Activated CD4-positive, alpha-beta memory T cell treated with anti-CD3 and anti-CD28 coated beads, Interleukin-2, amount 10 ng/mL, durations not matched to agents 7 days and 5 days (primary cell): ENCODE data around the gene SEBOX. TPM values are rescaled to one million over a fixed set of nuclear protein-coding genes. Genes with fewer than 3 reads are reported as not detected.

Experiments used
- CTCF ChIA-PET: fragments of 350-600 bp; sonication (Branson Sonifier 250); formaldehyde crosslinking; loops from one replicate; lab custom pipeline; 2021; ENCODE audit warnings: antibody characterized with exemption, inconsistent platforms; lab: Charles Lee
- POLR2A ChIA-PET: fragments of 350-600 bp; sonication (Branson Sonifier 250); formaldehyde crosslinking; loops from one replicate; lab custom pipeline; 2021; ENCODE audit warnings: antibody characterized with exemption; lab: Charles Lee
- DNase-seq: peaks from one replicate; pipeline ENCODE4 v3.0.0-alpha.2; 2020
- H3K27ac Mint-ChIP-seq: one replicate; pipeline ENCODE4 v1.8.0; 2021; ENCODE audit warnings: mild to moderate bottlenecking, mixed read lengths
- H3K27me3 Mint-ChIP-seq: one replicate; pipeline ENCODE4 v1.8.0; 2021; ENCODE audit warnings: mixed read lengths
- H3K36me3 Mint-ChIP-seq: one replicate; pipeline ENCODE4 v1.8.0; 2021; ENCODE audit warnings: low read depth, mixed read lengths
- H3K4me1 Mint-ChIP-seq: one replicate; pipeline ENCODE4 v1.8.0; 2021; ENCODE audit warnings: mixed read lengths
- H3K4me3 Mint-ChIP-seq: one replicate; pipeline ENCODE4 v1.8.0; 2021; ENCODE audit warnings: mild to moderate bottlenecking, mixed read lengths
- H3K9me3 Mint-ChIP-seq: one replicate; pipeline ENCODE4 v1.8.0; 2021; ENCODE audit warnings: mixed read lengths
- total RNA-seq, 2 experiments: library from RNA; stranded (reverse); gene quantifications; one replicate each; pipeline ENCODE4 v1.2.3, GENCODE V29; 2021

SEBOX gene
- total RNA-seq, 2 experiments from 2014 or later: not detected

DNA sequence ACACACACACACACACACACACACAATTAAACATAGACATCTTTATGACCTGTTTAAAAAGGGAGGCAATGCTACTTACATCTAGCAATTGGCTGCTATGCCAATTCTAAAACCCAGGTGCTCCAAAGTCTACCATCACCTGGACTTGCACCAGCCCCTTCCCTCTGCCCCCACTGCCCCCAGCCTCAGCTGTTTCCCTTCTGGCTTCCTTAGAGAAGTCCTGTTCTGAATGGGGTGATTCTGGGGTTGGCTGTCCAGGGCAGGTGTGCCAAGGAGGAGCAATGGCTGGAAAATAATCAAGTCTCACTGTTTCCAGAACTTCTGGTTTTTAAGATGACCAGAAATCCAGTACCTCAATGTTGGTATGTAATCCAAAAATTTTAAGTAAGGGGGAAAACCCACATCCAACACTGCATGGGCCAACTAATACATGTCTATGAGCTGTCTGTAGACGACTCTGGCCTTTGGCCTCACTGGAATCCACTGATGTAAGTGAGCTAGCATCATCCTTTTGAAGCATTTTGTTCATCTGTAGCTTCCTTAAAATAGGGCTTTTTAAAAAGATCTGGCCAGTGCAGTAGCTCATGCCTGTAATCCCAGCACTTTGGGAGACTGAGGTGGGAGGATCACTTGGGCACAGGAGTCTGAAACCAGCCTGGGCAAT, 31.8 kb downstream of the SEBOX start:
- Mint-ChIP-seq H3K27ac (no peak overlapping the region), H3K36me3 (peaks cover 17% of the 10 kb centered on the region), H3K4me1 (peaks cover 47% of the 10 kb centered on the region), H3K27me3 (no peaks in the 10 kb centered on the region), H3K9me3 (no peaks in the 10 kb centered on the region), H3K4me3 (peak overlapping the region; percentile 98)
- ChIA-PET CTCF (interaction anchor here (1.2 to 3.9 kb wide), 2 partner anchors 15 to 25 kb away, joined by 5 to 36 read pairs; partner anchors contain the start of gene POLDIP2), POLR2A (interaction anchor here (3.3 to 3.8 kb wide), 2 partner anchors 14 to 23 kb away, joined by 29 to 91 read pairs; partner anchors contain the start of genes POLDIP2 and TMEM97)
- no peak for DNase-seq

DNA sequence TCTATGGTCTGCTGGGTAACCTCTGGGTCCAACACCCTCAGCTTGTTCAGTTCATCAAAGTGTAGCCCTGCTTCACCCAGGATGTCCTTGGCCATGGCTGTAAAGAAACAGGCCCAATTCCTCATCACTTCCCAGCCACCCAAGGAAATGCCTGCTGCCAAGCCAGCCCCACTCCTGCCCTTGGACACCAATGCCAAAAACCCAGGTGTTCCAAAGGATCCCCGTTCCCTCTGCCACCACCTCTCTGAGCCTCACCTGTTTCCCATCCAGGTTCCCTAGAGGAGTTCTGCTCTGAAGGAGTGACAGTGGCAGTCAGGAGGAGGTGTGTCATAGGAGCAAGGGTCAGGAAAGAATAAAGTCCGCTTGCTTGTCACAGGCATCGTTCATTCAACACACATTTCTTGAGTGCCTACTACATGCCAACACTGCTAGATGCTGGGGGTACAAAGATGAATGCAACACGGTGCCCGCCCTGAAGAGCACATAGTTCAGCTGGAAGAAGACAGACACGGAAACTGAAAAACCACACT, 33.0 kb downstream of the SEBOX start:
- no peaks in the 10 kb centered on the region for H3K27me3 Mint-ChIP-seq
- ChIA-PET POLR2A (interaction anchor here (1.6 kb wide), 1 partner anchor 12 kb away, joined by 5 read pairs; no protein-coding TSS in a partner anchor), CTCF (no interaction called here)
- H3K36me3 Mint-ChIP-seq: peaks cover 26% of the 10 kb centered on the region
- no peak overlapping the region for H3K27ac Mint-ChIP-seq
- H3K9me3 Mint-ChIP-seq: no peaks in the 10 kb centered on the region
- H3K4me3 Mint-ChIP-seq: no peak overlapping the region
- peaks cover 48% of the 10 kb centered on the region for H3K4me1 Mint-ChIP-seq
- no peak for DNase-seq

DNA sequence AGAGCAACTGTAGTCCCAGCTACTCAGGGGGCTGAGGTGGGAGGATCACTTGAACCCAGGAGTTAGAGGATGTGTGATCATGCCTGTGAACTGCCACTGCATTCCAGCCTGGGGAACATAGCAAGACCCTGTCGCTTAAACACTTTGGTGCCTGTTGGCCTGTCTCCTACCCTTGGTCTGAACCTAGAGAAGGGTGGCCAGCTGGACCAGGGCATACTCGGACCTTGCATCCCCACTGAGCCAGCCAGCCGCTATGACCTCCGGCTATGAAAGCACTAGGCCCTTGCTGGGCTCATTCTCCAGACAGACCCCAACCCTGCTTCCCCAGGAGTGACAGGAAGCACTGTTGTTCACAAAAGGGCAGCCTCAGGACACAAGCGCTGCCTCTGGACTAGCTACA, 34.3 kb downstream of the SEBOX start:
- H3K36me3 Mint-ChIP-seq: peaks cover 38% of the 10 kb centered on the region
- no peaks in the 10 kb centered on the region for H3K27me3 Mint-ChIP-seq
- no peak for DNase-seq
- POLR2A ChIA-PET: interaction anchor here (1.4 kb wide), 1 partner anchor 12 kb away, joined by 4 read pairs; the partner anchor contains the start of gene TMEM97
- CTCF ChIA-PET: no interaction called here
- H3K9me3 Mint-ChIP-seq: no peaks in the 10 kb centered on the region
- H3K27ac Mint-ChIP-seq: no peak overlapping the region
- H3K4me3 Mint-ChIP-seq: no peak overlapping the region
- H3K4me1 Mint-ChIP-seq: peaks cover 48% of the 10 kb centered on the region

DNA sequence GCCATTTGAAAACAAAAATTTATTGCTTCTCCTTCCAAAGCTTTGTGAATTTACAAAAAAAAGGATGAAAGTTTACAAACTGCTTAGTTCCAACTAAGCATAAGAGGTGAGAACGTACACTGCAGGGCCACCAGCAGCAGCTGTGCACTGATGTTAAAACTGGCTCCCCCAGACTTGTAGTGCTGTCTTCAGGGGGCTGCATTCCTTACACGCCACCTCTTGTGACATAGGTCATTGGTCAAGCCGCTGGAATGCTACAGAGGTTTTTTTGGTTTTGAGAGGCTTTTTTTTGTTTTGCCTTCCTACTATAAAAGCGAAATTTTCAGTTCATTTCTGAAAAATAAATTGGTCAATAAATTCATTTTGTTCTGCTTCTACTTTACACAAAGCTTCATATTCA, 36.7 kb downstream of the SEBOX start:
- ChIA-PET POLR2A (interaction anchor here (1.3 to 1.5 kb wide), 2 partner anchors 10 to 1034 kb away, joined by 3 to 4 read pairs; partner anchors contain the start of genes TMEM97 and WSB1), CTCF (no interaction called here)
- Mint-ChIP-seq H3K4me1 (peaks cover 33% of the 10 kb centered on the region), H3K4me3 (no peak overlapping the region), H3K27me3 (no peaks in the 10 kb centered on the region), H3K36me3 (peaks cover 41% of the 10 kb centered on the region), H3K27ac (no peak overlapping the region), H3K9me3 (no peaks in the 10 kb centered on the region)
- no peak for DNase-seq

DNA sequence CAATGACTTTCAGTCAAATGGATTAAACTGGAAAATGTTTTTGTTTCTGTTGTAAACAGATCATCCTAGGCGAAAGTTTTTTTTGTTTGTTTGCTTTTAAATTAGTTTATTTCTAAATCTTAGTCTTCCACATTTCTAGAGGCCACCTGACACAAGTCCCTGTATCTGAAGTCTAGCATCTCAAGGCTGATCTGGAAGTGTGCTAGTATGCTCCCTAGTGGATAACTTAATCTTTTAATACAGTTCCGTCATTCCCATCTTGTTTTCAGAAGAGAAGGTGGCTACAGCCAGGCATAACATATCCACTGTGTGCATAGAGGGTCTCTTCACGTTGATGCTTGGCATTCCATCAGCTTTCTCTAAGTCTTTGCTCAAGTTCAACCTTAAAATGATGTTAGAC, 37.3 kb downstream of the SEBOX start:
- Mint-ChIP-seq H3K9me3 (no peaks in the 10 kb centered on the region), H3K27ac (no peak overlapping the region), H3K36me3 (peaks cover 41% of the 10 kb centered on the region), H3K27me3 (no peaks in the 10 kb centered on the region), H3K4me3 (no peak overlapping the region), H3K4me1 (peaks cover 34% of the 10 kb centered on the region)
- no peak for DNase-seq
- ChIA-PET POLR2A (no interaction called here), CTCF (no interaction called here)

DNA sequence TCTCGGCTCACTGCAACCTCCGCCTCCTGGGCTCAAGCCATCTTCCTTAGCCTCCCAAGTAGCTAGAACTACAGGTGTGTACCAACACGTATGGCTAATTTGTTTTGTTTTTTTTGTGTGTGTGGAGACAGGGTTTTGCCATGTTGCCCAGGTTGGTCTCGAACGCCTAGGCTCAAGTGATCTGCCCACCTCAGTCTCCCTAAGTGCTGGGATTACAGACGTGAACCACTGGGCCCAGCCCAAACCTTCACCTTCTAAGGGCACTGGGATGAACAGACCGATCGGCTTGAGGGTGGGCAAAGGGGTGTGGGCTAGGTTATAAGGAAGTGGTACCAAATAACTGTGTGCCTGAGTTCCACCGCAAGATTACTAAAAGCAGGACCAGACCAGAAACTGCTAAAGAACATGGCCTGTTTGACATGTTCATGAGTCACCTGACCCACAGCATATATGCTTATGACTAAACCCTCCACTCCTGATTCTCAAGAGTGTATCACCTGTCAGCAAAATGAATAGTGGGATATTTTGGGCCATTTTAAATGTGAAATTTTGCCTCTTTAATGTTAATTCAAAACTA, 37.9 kb downstream of the SEBOX start:
- H3K9me3 Mint-ChIP-seq: no peaks in the 10 kb centered on the region
- H3K27ac Mint-ChIP-seq: no peak overlapping the region
- no peaks in the 10 kb centered on the region for H3K27me3 Mint-ChIP-seq
- H3K4me1 Mint-ChIP-seq: peaks cover 35% of the 10 kb centered on the region
- no peak overlapping the region for H3K4me3 Mint-ChIP-seq
- ChIA-PET POLR2A (no interaction called here), CTCF (no interaction called here)
- no peak for DNase-seq
- H3K36me3 Mint-ChIP-seq: peaks cover 41% of the 10 kb centered on the region

DNA sequence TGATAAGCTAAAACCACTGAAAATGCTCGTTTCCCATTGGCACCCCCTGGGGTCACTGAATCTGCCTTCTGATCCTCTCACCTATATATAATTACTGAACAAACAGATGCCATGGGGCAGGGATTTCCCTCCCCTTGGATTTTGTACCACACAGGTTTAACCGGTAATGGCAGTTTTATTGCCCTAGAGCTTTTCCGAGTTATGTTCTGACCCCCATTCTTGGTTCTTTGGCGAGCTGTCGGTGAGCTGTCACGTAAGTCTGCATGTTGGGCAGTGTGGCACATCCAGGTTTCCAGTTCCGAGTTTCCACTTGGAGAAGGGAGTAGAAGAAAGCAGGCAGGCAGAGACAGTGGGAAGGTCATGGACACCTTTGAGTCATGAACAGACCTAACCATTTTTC, 38.9 kb downstream of the SEBOX start:
- Mint-ChIP-seq H3K9me3 (no peaks in the 10 kb centered on the region), H3K4me3 (no peak overlapping the region), H3K36me3 (peaks cover 38% of the 10 kb centered on the region), H3K27me3 (no peaks in the 10 kb centered on the region), H3K27ac (no peak overlapping the region), H3K4me1 (peaks cover 43% of the 10 kb centered on the region)
- CTCF ChIA-PET: interaction anchor here (1.0 to 1.2 kb wide), 2 partner anchors 9 to 74 kb away, joined by 3 to 4 read pairs; partner anchors contain the start of genes IFT20 and TNFAIP1
- POLR2A ChIA-PET: interaction anchor here (1.0 kb wide), 1 partner anchor 9 kb away, joined by 8 read pairs; the partner anchor contains the start of genes IFT20 and TNFAIP1
- DNase-seq: no peak

DNA sequence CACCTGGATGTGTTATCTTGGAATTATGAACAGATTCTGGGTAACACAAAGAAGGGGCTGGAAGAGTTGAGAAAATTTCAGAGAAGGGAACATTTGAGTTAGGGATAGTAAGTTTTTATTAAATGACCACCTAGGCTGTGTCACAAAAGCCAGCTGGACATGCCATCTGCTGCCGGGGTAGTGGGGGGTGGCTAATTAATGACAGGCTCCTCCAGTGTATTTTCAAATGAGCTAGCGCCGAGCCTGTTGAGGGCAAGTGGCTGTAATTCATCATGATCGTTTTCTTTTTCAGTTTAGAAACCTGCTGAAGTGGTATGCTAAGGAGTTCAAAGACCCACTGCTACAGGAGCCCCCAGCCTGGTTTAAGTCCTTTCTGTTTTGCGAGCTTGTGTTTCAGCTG, 39.8 kb downstream of the SEBOX start:
- CTCF ChIA-PET: interaction anchor here (1.2 kb wide), 1 partner anchor 10 kb away, joined by 3 read pairs; the partner anchor contains the start of genes IFT20 and TNFAIP1
- Mint-ChIP-seq H3K4me3 (no peak overlapping the region), H3K27ac (no peak overlapping the region), H3K27me3 (no peaks in the 10 kb centered on the region), H3K4me1 (peaks cover 51% of the 10 kb centered on the region), H3K36me3 (peaks cover 36% of the 10 kb centered on the region), H3K9me3 (no peaks in the 10 kb centered on the region)
- POLR2A ChIA-PET: no interaction called here
- DNase-seq: no peak

GRCh38 chr17:28324781-28325180, 40.2 kb downstream of the SEBOX start:
- no peak overlapping the region for H3K4me3 Mint-ChIP-seq
- H3K27ac Mint-ChIP-seq: no peak overlapping the region
- no peak for DNase-seq
- H3K9me3 Mint-ChIP-seq: no peaks in the 10 kb centered on the region
- POLR2A ChIA-PET: no interaction called here
- CTCF ChIA-PET: no interaction called here
- peaks cover 55% of the 10 kb centered on the region for H3K4me1 Mint-ChIP-seq
- H3K36me3 Mint-ChIP-seq: peaks cover 36% of the 10 kb centered on the region
- no peaks in the 10 kb centered on the region for H3K27me3 Mint-ChIP-seq

GRCh38 chr17:28324267-28324745, 40.7 kb downstream of the SEBOX start:
- peaks cover 59% of the 10 kb centered on the region for H3K4me1 Mint-ChIP-seq

GRCh38 chr17:28320215-28321061, 44.6 kb downstream of the SEBOX start:
- Mint-ChIP-seq H3K4me3 (peak overlapping the region; percentile 89), H3K27me3 (no peaks in the 10 kb centered on the region), H3K27ac (peak overlapping the region; percentile 55), H3K4me1 (peaks cover 43% of the 10 kb centered on the region), H3K9me3 (no peaks in the 10 kb centered on the region), H3K36me3 (peaks cover 1% of the 10 kb centered on the region)
- CTCF ChIA-PET: interaction anchor here (1.5 kb wide), 1 partner anchor 515 kb away, joined by 4 read pairs; no protein-coding TSS in a partner anchor
- DNase-seq: no peak
- POLR2A ChIA-PET: interaction anchor here (1.0 to 4.4 kb wide), 5 partner anchors 11 to 89 kb away, joined by 3 to 30 read pairs (median 5); partner anchors contain the start of genes IFT20, POLDIP2 and TNFAIP1

More at GRCh38 chr17:28324267-28324745, 40.7 kb downstream of the SEBOX start:
- CTCF ChIA-PET: no interaction called here
- POLR2A ChIA-PET: no interaction called here
- Mint-ChIP-seq H3K36me3 (peaks cover 36% of the 10 kb centered on the region), H3K9me3 (no peaks in the 10 kb centered on the region), H3K27ac (no peak overlapping the region), H3K4me3 (no peak overlapping the region), H3K27me3 (no peaks in the 10 kb centered on the region)
- DNase-seq: no peak

GRCh38 chr17:28319598-28319935, 45.4 kb downstream of the SEBOX start:
- no peaks in the 10 kb centered on the region for H3K9me3 Mint-ChIP-seq
- H3K36me3 Mint-ChIP-seq: no peaks in the 10 kb centered on the region
- ChIA-PET CTCF (interaction anchor here (0.7 to 2.8 kb wide), 6 partner anchors 9 to 514 kb away, joined by 3 to 13 read pairs (median 3); partner anchors contain the start of genes IFT20, POLDIP2 and TNFAIP1), POLR2A (interaction anchor here (0.9 to 4.4 kb wide), 5 partner anchors 12 to 89 kb away, joined by 3 to 30 read pairs (median 5); partner anchors contain the start of genes IFT20, POLDIP2 and TNFAIP1)
- no peaks in the 10 kb centered on the region for H3K27me3 Mint-ChIP-seq
- peaks cover 41% of the 10 kb centered on the region for H3K4me1 Mint-ChIP-seq
- H3K4me3 Mint-ChIP-seq: peak overlapping the region; percentile 89
- H3K27ac Mint-ChIP-seq: peak overlapping the region; percentile 55
- no peak for DNase-seq
